UCSD-AML1 (cell line): ENCODE results near the gene MALAT1.

ENCODE experiments used
- DNase-seq: peaks from one replicate; lab custom pipeline; 2025; ENCODE audit not compliant: unreplicated experiment; lab: John Stamatoyannopoulos, UW

MALAT1 gene

GRCh38 chr11:65554842-65555430 lies 56.1 kb downstream of the MALAT1 start:
- DNase-seq = no peak

GRCh38 chr11:65555693-65556231 lies 56.9 kb downstream of the MALAT1 start:
- peak; percentile 58 for DNase-seq
